GM19351 (cell line): ENCODE results near the gene PAF1.

ENCODE experiments used
- ATAC-seq: cut with Tn5 transposase; IDR thresholded peaks from one replicate; pipeline ENCODE4 v1.9.1; 2021; ENCODE audit warnings: mild to moderate bottlenecking, moderate library complexity; ENCODE audit not compliant: unreplicated experiment

The PAF1 gene

GRCh38 chr19:39406656-39407409, 15.9 kb upstream of the PAF1 start, which contains the start of gene ZFP36:
Gene ZFP36 (plus strand): TSS chr19:39406847. CDS start chr19:39406905, 58 bp downstream.
- ATAC-seq, result no peak

GRCh38 chr19:39405958-39406655, 15.2 kb upstream of the PAF1 start:
- ATAC-seq, result no peak

- ATAC-seq, result no peak
Observed at GRCh38 chr19:39405261-39405957, 14.5 kb upstream of the PAF1 start.

DNA sequence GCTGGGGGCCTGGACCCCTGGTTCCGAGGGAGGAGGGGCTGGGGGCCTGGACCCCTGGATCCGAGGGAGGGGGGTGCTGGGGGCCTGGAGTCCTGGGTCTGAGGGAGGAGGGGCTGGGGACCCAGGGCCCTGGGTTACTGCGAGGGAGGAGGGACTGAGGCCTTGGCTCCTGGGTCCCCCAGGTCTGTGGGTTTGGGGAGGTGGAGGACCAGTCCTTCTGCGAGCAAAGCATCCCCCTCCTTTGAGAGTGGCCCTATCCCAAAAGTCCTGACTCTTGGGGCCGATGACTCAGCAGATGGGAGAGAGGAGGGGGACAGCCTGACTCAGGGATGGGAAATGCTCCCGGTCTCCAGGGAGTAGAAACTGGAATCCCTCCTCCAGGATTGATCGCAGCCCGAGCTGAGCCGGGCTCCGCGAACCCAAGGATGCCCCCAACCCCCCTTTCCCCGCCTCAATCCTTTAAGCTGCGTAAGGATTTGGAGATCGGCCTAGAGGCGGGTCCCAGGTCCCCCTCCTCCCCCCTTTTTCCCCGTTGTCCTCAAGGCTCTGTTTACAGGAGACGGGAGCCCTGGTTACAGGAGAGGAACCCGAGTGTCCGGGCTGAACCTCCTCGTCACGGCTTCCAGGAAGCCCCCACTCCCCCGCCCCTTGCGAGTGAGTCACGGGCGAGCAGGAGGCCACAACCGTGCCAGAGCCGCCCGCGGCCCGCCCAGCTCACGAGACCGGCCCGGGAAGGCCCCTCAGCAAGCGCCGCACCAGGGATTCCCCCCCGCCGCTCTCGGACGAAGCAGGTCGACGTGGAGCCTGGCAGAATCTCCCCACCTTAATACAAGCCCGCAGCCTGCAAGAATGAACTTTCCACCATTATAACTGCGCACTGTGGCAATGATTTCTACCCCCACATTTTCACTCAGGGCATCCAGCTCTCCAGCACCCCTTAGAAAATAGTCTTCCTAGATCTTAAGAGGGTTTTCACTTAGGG, 12.7 kb upstream of the PAF1 start:
- ATAC-seq, result no peak

DNA sequence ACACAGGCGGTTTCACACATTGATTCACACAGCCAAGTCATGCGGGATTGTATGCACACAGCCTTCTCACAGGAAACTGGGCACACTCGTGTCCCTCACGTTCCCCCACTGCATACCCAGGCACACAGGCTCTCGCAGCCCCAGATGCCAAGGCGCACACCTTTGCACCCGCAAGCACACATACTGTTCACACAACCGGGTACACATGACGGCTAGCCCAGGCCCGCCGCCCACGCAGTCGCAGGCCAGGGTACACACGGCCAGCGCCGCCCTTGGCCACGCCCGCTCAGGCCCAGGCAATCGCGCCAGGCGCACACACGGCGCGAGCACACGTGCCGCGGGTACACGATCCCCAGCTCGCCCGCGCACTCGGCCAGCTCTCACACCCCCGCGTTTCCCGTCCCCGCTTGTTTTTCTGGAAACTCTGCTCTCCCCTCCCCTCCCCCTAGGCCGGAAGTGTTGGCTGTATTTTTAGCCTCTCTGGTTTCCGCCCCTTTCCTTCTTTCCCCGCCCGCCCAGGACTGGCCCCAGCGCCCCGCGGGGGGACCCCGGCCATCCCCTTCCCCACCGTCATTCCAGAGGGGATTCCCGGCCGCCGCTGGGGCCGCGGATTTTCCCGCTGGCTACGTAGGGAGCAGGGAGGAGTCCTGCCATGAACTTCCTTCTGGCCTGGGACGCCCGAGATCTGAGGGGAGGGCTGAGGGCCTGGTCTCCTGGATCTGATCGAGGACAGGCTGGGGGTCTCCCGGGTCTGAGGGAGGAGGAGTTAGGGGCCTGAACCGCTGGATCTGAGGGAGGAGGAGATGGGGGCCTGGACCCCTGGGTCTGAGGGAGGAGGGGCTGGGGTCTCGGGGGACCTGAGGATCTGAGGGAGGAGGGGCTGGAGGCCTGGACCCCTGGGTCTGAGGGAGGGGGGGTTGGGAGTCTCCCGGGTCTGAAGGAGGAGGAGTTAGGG, 11.7 kb upstream of the PAF1 start:
- ATAC-seq, result peak; percentile 30

- no peak for ATAC-seq
Observed at GRCh38 chr19:39401549-39402345, 10.8 kb upstream of the PAF1 start.

DNA sequence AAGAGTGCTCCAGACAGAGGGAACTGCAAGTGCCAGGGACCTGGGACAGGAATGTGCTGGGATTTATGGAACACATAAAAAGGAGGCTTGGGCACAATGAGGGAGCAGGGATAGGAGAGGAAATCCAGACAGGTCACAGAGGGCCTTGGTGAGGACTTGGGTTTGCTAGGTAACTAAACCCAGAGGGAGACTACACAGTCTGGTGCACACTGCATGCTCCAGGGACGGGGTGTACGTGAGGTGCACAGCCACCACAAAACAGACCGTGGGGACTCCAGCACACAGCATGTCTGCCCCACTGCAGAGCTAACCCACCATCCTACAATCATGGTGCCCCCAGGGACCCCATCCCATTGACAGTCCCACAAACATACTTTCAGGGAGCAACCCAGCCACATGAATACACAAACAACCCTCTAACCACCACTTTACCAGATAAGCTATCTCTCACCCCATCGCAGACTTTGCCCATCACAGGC, 10.2 kb upstream of the PAF1 start:
- no peak for ATAC-seq

GRCh38 chr19:39400061-39400460, 9.2 kb upstream of the PAF1 start:
- no peak for ATAC-seq

DNA sequence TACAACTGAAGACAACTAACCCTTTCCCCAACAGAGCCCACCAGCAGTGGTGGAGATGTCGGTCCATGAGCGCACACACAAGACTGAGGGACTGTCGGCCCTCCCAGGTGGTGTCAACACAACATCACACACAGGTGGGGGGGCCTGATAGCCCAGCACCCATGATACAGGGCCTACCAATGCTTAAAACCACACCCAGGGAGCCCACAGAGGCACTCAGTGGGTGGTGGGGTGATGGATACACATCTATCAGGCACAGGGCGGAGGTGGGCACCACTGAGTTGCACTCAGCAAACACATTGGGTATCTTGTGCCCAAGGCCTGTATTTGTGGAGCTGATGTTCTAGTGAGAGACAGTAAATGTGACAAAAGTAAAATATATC, 8.8 kb upstream of the PAF1 start:
- ATAC-seq, result no peak

GRCh38 chr19:39398297-39398864, 7.5 kb upstream of the PAF1 start:
- ATAC-seq, result no peak

DNA sequence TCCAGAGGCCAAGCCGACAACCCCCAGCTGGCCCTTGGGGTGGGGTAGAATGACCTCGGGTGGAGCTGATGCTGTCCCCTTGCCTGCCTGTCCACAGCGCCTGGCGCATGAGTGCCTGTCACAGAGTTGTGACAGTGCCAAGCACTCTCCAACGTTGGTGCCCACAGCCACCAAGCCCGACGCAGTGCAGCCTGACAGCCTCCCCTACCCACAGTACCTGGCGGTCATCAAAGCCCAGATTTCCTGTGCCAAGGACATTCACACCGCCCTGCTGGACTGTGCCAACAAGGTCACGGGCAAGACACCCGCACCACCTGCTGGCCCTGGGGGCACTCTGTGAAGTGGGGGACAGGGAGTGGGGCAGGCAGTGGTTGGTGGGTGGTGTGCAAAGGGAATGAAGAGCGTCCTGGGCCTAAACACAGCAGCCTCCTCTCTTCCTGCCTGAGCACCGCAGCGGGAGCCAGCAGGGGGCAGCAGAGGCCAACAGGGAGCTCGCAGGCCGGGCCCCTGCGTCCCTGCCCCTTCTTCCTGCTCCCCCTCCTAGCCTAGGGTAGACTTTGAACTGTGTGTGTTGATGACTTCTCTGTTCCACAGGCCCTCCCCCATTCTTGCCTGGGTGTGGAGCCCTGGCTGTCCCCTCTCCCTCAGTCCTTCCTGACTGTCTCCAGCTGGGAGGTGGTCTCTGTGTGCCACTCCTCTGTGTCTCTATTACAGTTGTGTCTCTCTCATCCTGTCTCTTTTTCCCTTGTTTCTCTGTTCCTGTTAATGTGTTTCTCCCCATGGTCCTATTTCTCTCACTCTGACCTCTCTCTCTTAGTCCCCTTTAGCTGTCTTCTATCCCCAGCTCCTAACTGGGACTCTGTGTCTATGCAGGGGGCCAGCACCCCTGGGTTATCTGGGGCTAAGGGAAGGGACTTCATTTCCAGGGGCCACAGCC, 6.7 kb upstream of the PAF1 start:
- no peak for ATAC-seq

GRCh38 chr19:39390451-39390750, 505 bp downstream of the PAF1 start:
- no peak for ATAC-seq

GRCh38 chr19:39389631-39390414, 1.1 kb downstream of the PAF1 start:
- ATAC-seq, result no peak

GRCh38 chr19:39388657-39389056, 2.2 kb downstream of the PAF1 start:
- ATAC-seq, result no peak

- no peak for ATAC-seq
Observed at GRCh38 chr19:39386557-39386956, 4.3 kb downstream of the PAF1 start.

- no peak for ATAC-seq
Observed at GRCh38 chr19:39385629-39386411, 5.1 kb downstream of the PAF1 start.
